Astrocyte of the cerebellum (primary cell): Measurements from ENCODE around the gene ZBTB20.

ENCODE experiments used
- DNase-seq: peaks from one replicate; pipeline ENCODE4 v3.0.0-alpha.2; 2011; ENCODE audit warnings: low read depth
- H3K4me3 ChIP-seq: 2 replicates; pipeline ENCODE4 v1.5.1; 2011; ENCODE audit warnings: mild to moderate bottlenecking, low read depth, low read length, moderate library complexity
- CTCF ChIP-seq: IDR thresholded peaks from 2 replicates; pipeline ENCODE4 v1.5.1; 2012; ENCODE audit warnings: low read length, low read depth, moderate library complexity, mild to moderate bottlenecking; ENCODE audit errors: missing control alignments
- in situ Hi-C: cut with HindIII; loops from 2 replicates; pipeline ENCODE4 v1.10.0; 2017; ENCODE audit warnings: low sequenced_read_pairs

The ZBTB20 gene

GRCh38 chr3:114646526-114646925 is 500.6 kb downstream of the ZBTB20 start:
- DNase-seq: no peak
- TF ChIP-seq CTCF: no peak
- in situ Hi-C loops: no loop called here
- no peak overlapping the region for H3K4me3 ChIP-seq

GRCh38 chr3:114645392-114645791 is 501.7 kb downstream of the ZBTB20 start:
- H3K4me3 ChIP-seq: no peak overlapping the region

GRCh38 chr3:114644367-114644766 is 502.7 kb downstream of the ZBTB20 start:
- H3K4me3 ChIP-seq: no peak overlapping the region
- no peak for TF ChIP-seq CTCF
- DNase-seq: no peak
- in situ Hi-C loops: no loop called here

More at GRCh38 chr3:114645392-114645791, 501.7 kb downstream of the ZBTB20 start:
- in situ Hi-C loops: no loop called here
- DNase-seq: no peak
- TF ChIP-seq CTCF: no peak

- DNase-seq: no peak
- no peak overlapping the region for H3K4me3 ChIP-seq
- no peak for TF ChIP-seq CTCF
- in situ Hi-C loops: no loop called here
Observed at GRCh38 chr3:114642951-114643741, 503.9 kb downstream of the ZBTB20 start.

DNA sequence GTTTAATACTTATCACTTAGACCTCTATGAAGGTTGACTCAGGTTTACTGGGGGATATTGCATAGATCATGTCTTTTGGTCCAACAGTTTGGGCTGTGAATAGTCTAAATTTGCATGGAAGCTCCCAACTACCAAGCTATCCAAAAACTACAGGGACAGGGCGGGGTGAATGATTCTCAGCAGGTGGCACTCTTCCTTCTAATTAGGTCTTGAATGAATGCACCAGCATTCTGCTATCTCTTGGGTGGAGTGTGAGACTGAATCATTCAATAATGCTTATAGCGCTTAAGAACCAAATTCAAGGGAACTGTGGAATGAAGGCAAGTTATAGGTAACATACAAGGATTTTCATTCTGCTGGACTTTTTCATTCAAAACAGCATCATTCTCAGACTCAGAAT is 507.0 kb downstream of the ZBTB20 start:
- no peak overlapping the region for H3K4me3 ChIP-seq
- no peak for TF ChIP-seq CTCF
- DNase-seq: no peak
- in situ Hi-C loops: no loop called here

DNA sequence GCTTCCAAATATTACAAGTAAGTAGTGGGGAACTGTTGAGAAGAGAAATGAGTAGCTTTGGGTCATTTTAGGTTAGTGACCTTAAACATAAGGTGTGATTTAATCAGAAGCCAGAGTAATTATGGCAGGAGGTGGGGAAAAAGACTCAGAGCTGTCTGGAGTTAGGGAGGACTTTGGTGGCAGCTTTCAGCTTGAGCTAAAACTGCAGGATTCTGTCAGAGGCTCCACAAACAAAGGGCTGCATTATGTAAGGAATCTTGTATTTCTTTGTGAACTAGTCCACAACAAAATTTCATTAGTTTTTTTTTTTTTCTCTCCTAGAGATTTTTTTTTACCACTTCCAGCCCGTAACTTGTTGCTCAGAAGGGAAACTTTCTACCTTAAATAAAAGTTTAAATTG is 507.9 kb downstream of the ZBTB20 start:
- in situ Hi-C loops: no loop called here
- no peak for TF ChIP-seq CTCF
- no peak overlapping the region for H3K4me3 ChIP-seq
- DNase-seq: no peak
